GM18520 (cell line): ENCODE measurements around the gene MATN4.

ENCODE experiments used
- ATAC-seq: cut with Tn5 transposase; IDR thresholded peaks from one replicate; pipeline ENCODE4 v1.9.1; 2021; ENCODE audit not compliant: unreplicated experiment

Gene MATN4

GRCh38 chr20:45251884-45252560 lies 56.1 kb downstream of the MATN4 start:
- no peak for ATAC-seq

GRCh38 chr20:45248609-45249008 lies 59.5 kb downstream of the MATN4 start:
- ATAC-seq: no peak

GRCh38 chr20:45247865-45248264 lies 60.2 kb downstream of the MATN4 start:
- no peak for ATAC-seq

- no peak for ATAC-seq
These were observed 62.0 kb downstream of the MATN4 start for GRCh38 chr20:45246109-45246508.
